Activated CD4-positive, alpha-beta T cell treated with anti-CD3 and anti-CD28 coated beads, Interleukin-2, Interleukin-4, amounts not matched to agents 100 ng/mL and 50 ng/mL, durations not matched to agents 16 hours and 8 hours (primary cell): Measurements from ENCODE around the gene HOXC11.

Experiments
- DNase-seq: peaks from one replicate; pipeline ENCODE4 v3.0.0-alpha.2; 2020; ENCODE audit warnings: low spot score

Gene HOXC11

GRCh38 chr12:53956914-53957536 lies 15.9 kb upstream of the HOXC11 start:
- no peak for DNase-seq

GRCh38 chr12:53958128-53958527 lies 14.8 kb upstream of the HOXC11 start:
- DNase-seq: no peak

GRCh38 chr12:53959314-53959713 lies 13.6 kb upstream of the HOXC11 start:
- no peak for DNase-seq

- DNase-seq: no peak
These were observed 12.5 kb upstream of the HOXC11 start for GRCh38 chr12:53960187-53961024.

GRCh38 chr12:53961025-53961761 lies 11.7 kb upstream of the HOXC11 start:
- DNase-seq: no peak

- DNase-seq: no peak
These were observed 9.9 kb upstream of the HOXC11 start for GRCh38 chr12:53963005-53963404.

GRCh38 chr12:53963434-53964314 lies 9.3 kb upstream of the HOXC11 start:
- no peak for DNase-seq

- no peak for DNase-seq
These were observed 8.6 kb upstream of the HOXC11 start for GRCh38 chr12:53964315-53964713.

GRCh38 chr12:53965281-53966084 lies 7.4 kb upstream of the HOXC11 start:
- no peak for DNase-seq

- no peak for DNase-seq
These were observed 6.9 kb upstream of the HOXC11 start for GRCh38 chr12:53966085-53966384.

- DNase-seq: no peak
These were observed 6.4 kb upstream of the HOXC11 start for GRCh38 chr12:53966385-53967133.

- DNase-seq: no peak
These were observed 5.5 kb upstream of the HOXC11 start for GRCh38 chr12:53967421-53967925.

- no peak for DNase-seq
These were observed 4.5 kb upstream of the HOXC11 start for GRCh38 chr12:53968214-53969127.

- no peak for DNase-seq
These were observed 3.2 kb upstream of the HOXC11 start for GRCh38 chr12:53969588-53970259.

- DNase-seq: no peak
These were observed 2.5 kb upstream of the HOXC11 start for GRCh38 chr12:53970451-53970850.

- no peak for DNase-seq
These were observed 1.8 kb upstream of the HOXC11 start for GRCh38 chr12:53971129-53971528.

GRCh38 chr12:53971686-53972085 lies 1.2 kb upstream of the HOXC11 start:
- no peak for DNase-seq

GRCh38 chr12:53972152-53972702 lies 699 bp upstream of the HOXC11 start:
- DNase-seq: no peak
